ENCODE measurements around the gene DNAAF2. TPM values are rescaled to one million over a fixed set of nuclear protein-coding genes. Genes with fewer than 3 reads are reported as not detected.
"Not testable (repeated sequence)": the region's sequence is repeated elsewhere in the genome, so short reads cannot be mapped to it uniquely, and the experiment has no call there.

The DNAAF2 gene, protein sequence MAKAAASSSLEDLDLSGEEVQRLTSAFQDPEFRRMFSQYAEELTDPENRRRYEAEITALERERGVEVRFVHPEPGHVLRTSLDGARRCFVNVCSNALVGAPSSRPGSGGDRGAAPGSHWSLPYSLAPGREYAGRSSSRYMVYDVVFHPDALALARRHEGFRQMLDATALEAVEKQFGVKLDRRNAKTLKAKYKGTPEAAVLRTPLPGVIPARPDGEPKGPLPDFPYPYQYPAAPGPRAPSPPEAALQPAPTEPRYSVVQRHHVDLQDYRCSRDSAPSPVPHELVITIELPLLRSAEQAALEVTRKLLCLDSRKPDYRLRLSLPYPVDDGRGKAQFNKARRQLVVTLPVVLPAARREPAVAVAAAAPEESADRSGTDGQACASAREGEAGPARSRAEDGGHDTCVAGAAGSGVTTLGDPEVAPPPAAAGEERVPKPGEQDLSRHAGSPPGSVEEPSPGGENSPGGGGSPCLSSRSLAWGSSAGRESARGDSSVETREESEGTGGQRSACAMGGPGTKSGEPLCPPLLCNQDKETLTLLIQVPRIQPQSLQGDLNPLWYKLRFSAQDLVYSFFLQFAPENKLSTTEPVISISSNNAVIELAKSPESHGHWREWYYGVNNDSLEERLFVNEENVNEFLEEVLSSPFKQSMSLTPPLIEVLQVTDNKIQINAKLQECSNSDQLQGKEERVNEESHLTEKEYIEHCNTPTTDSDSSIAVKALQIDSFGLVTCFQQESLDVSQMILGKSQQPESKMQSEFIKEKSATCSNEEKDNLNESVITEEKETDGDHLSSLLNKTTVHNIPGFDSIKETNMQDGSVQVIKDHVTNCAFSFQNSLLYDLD
- 10 to 100 TPM; 17.6 to 18.2 TPM for total RNA-seq
- 21.7 TPM for polyA plus RNA-seq

DNA sequence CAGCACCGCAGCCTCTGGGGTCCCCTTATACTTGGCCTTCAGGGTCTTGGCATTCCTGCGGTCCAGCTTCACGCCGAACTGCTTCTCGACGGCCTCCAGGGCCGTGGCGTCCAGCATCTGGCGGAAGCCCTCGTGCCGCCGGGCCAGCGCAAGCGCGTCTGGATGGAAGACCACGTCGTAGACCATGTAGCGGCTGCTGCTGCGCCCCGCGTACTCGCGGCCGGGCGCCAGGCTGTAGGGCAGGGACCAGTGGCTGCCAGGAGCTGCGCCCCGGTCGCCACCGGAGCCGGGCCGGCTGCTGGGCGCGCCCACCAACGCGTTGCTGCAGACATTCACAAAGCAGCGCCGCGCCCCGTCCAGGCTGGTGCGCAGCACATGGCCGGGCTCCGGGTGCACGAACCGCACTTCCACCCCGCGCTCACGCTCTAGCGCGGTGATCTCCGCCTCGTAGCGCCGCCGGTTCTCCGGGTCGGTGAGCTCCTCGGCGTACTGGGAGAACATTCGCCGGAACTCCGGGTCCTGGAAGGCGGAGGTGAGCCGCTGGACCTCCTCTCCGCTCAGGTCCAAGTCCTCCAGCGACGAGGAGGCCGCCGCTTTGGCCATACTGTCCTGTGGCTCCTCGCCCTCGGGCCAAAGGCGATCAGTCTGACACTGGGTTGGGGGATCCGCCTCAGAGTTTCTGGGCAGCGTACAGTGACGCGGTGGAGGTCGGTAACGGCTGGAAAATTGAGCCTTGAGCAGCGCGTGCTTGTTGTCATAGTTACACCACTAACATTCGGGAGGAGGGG is at the start of gene DNAAF2:
DNAAF2 (minus strand) TSS at position 698 of the 788 bp plus-strand sequence; CDS start at position 603, 95 bp downstream.
- Histone ChIP-seq H3K4me3 (ENCODE audit: low read length) (peak within 1 kb of the TSS; percentile 96), H3K36me3 (ENCODE audit: insufficient read depth, low read length) (no peaks in the 10 kb centered on the region), H3K27me3 (ENCODE audit: insufficient read depth, low read length, poor library complexity, severe bottlenecking) (no peaks in the 10 kb centered on the region), H3K27ac (ENCODE audit: low read depth, low read length) (peak within 1 kb of the TSS; percentile 99), H3K4me1 (ENCODE audit: insufficient read depth, low read length) (peaks cover 32% of the 10 kb centered on the region), H3K9me3 (ENCODE audit: low read length) (no peaks in the 10 kb centered on the region)
- CTCF ChIA-PET, result interaction anchor here (0.8 to 5.3 kb wide), 30 partner anchors 12 to 686 kb away, joined by 3 to 151 read pairs (median 4); partner anchors contain the start of genes KLHDC1, KLHDC2, LRR1 and MGAT2
- Mint-ChIP-seq H3K27ac (peak within 1 kb of the TSS; percentile 91 to 100 (median 100)), H3K4me3 (peak within 1 kb of the TSS; percentile 92 to 100 (median 98)), H3K27me3 (peaks cover 0 to 1% of the 10 kb centered on the region in 2 donors), H3K36me3 (peaks cover 0 to 41% (median 8%) of the 10 kb centered on the region in 3 donors), H3K9me3 (no peaks in the 10 kb centered on the region), H3K4me1 (peaks cover 49 to 79% (median 66%) of the 10 kb centered on the region in 3 donors)
- DNase-seq, result peak; percentile 53 to 87 (median 80)
- POLR2A ChIA-PET, result interaction anchor here (0.5 to 4.9 kb wide), 19 partner anchors 11 to 1052 kb away, joined by 3 to 105 read pairs (median 5); partner anchors contain the start of genes KLHDC1, KLHDC2, LRR1 and MGAT2

DNA sequence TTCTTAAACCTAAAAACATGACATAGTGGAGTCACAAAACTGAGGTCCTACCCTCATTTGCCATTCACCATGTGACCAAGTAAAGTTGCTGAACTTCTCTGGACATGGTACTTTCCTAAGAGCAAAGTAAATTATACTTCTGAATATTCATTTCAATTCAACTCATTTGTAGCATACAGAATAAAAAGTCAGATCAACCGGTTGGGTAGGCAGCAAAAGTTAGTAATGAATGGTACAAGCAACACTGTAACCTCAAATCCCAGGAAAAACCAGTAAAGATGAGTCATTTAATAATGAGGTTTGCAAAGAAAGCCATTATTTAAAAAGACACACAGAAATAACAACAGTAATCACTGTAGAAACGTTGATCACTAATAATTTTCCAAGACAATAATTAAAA is 44.2 kb upstream of the DNAAF2 start:
- H3K27ac ChIP-seq (ENCODE audit: low read depth, low read length), result no peak overlapping the region
- Mint-ChIP-seq H3K27me3 (no peaks in the 10 kb centered on the region), H3K9me3 (peaks cover 0 to 1% (median 0%) of the 10 kb centered on the region in 5 donors), H3K36me3 (peaks cover 3 to 5% (median 4%) of the 10 kb centered on the region in 3 donors), H3K4me1 (no peaks in the 10 kb centered on the region), H3K4me3 (peak overlapping the region in 1 of 7 donors; percentile 22), H3K27ac (peak overlapping the region in 1 of 8 donors; percentile 50)
- no peak overlapping the region for H3K4me3 ChIP-seq (ENCODE audit: low read length)
- POLR2A ChIA-PET, result no interaction called here
- no peaks in the 10 kb centered on the region for H3K27me3 ChIP-seq (ENCODE audit: insufficient read depth, low read length, poor library complexity, severe bottlenecking)
- no peaks in the 10 kb centered on the region for H3K4me1 ChIP-seq (ENCODE audit: insufficient read depth, low read length)
- H3K9me3 ChIP-seq (ENCODE audit: low read length), result no peaks in the 10 kb centered on the region
- DNase-seq, result no peak
- no peaks in the 10 kb centered on the region for H3K36me3 ChIP-seq (ENCODE audit: insufficient read depth, low read length)
- CTCF ChIA-PET, result no interaction called here

DNA sequence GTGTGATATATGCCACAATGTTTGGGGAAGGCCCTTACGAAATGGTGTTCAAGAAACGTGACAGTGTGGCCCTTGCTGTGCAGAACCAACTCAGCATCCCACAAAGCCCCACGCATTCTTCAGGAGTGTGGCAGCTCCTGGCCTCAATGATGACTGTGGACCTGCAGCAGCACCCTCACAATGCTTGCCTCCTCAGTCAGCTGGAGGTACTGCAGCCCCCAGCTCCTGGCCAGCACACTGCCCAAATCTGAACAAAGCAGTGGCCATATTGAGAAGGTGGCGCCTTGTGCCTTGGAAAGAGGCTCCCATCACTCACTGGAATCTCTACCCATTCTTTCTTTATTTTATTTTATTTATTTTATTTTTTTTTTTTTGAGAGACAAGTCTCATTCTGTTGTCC is 42.6 kb upstream of the DNAAF2 start:
- no peak overlapping the region for H3K27ac ChIP-seq (ENCODE audit: low read depth, low read length)
- no peaks in the 10 kb centered on the region for H3K36me3 ChIP-seq (ENCODE audit: insufficient read depth, low read length)
- Mint-ChIP-seq H3K9me3 (peaks cover 0 to 3% (median 0%) of the 10 kb centered on the region in 5 donors), H3K27me3 (no peaks in the 10 kb centered on the region), H3K36me3 (peaks cover 1 to 13% (median 6%) of the 10 kb centered on the region in 3 donors), H3K4me1 (no peaks in the 10 kb centered on the region), H3K4me3 (no peak overlapping the region), H3K27ac (no peak overlapping the region)
- H3K4me3 ChIP-seq (ENCODE audit: low read length), result no peak overlapping the region
- H3K27me3 ChIP-seq (ENCODE audit: insufficient read depth, low read length, poor library complexity, severe bottlenecking), result no peaks in the 10 kb centered on the region
- DNase-seq, result no peak
- ChIA-PET POLR2A (no interaction called here), CTCF (no interaction called here)
- H3K4me1 ChIP-seq (ENCODE audit: insufficient read depth, low read length), result no peaks in the 10 kb centered on the region
- no peaks in the 10 kb centered on the region for H3K9me3 ChIP-seq (ENCODE audit: low read length)

DNA sequence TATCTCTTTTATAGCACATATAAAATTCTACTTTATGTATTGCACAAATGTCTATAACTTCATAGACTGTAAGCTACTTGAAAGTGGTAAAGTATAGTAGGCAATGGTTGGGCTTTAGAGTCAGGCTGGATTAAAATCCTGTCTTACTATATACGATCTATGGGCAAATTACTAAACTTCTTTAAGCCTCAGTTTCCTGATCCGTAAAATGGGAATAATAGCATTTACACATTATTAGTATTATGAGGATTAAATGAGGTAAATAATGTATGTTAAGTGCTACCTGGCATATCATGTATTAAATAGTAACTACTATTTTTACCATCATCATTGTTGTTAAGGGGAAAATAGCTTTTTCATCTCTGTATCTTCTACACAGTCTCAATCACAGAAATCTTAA is 38.5 kb upstream of the DNAAF2 start:
- Histone ChIP-seq H3K36me3 (ENCODE audit: insufficient read depth, low read length) (no peaks in the 10 kb centered on the region), H3K27me3 (ENCODE audit: insufficient read depth, low read length, poor library complexity, severe bottlenecking) (no peaks in the 10 kb centered on the region), H3K27ac (ENCODE audit: low read depth, low read length) (no peak overlapping the region), H3K4me1 (ENCODE audit: insufficient read depth, low read length) (no peaks in the 10 kb centered on the region), H3K4me3 (ENCODE audit: low read length) (no peak overlapping the region), H3K9me3 (ENCODE audit: low read length) (no peaks in the 10 kb centered on the region)
- Mint-ChIP-seq H3K27me3 (no peaks in the 10 kb centered on the region), H3K36me3 (peaks cover 0 to 13% (median 4%) of the 10 kb centered on the region in 3 donors), H3K4me1 (no peaks in the 10 kb centered on the region), H3K27ac (peak overlapping the region in 1 of 8 donors; percentile 26), H3K4me3 (no peak overlapping the region), H3K9me3 (peaks cover 0 to 3% (median 0%) of the 10 kb centered on the region in 5 donors)
- no peak for DNase-seq
- ChIA-PET POLR2A (no interaction called here), CTCF (no interaction called here)

DNA sequence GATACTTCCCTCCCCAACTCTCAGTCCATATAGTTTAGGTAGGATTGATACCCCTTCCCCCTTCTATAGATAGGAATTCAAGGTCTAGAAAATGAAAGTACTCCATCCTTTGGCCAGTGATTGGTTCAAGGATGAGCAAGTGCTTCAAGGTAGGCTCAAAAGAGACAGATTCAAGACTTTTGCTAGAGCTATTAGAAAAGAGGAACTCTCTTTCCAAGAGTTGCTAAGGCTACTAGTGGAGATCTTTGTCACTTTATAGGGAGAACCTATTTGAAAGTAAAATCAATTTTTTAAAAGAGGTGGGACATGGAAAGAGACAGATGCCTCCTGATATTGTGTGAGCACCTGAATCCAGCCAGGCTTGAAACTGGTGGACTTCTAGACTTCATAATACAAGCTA is 35.4 kb upstream of the DNAAF2 start:
- Histone ChIP-seq H3K4me1 (ENCODE audit: insufficient read depth, low read length) (no peaks in the 10 kb centered on the region), H3K27ac (ENCODE audit: low read depth, low read length) (no peak overlapping the region), H3K9me3 (ENCODE audit: low read length) (no peaks in the 10 kb centered on the region), H3K27me3 (ENCODE audit: insufficient read depth, low read length, poor library complexity, severe bottlenecking) (no peaks in the 10 kb centered on the region), H3K36me3 (ENCODE audit: insufficient read depth, low read length) (no peaks in the 10 kb centered on the region), H3K4me3 (ENCODE audit: low read length) (no peak overlapping the region)
- no peak overlapping the region for H3K27ac Mint-ChIP-seq
- no peaks in the 10 kb centered on the region for H3K27me3 Mint-ChIP-seq
- H3K4me3 Mint-ChIP-seq, result no peak overlapping the region
- H3K9me3 Mint-ChIP-seq, result peaks cover 0 to 3% (median 0%) of the 10 kb centered on the region in 5 donors
- no peaks in the 10 kb centered on the region for H3K4me1 Mint-ChIP-seq
- peaks cover 0 to 13% (median 4%) of the 10 kb centered on the region in 3 donors for H3K36me3 Mint-ChIP-seq
- POLR2A ChIA-PET, result interaction anchor here (0.6 kb wide), 1 partner anchor 23 kb away, joined by 3 read pairs; no protein-coding TSS in a partner anchor
- CTCF ChIA-PET, result interaction anchor here (1.2 kb wide), 1 partner anchor 18 kb away, joined by 4 read pairs; the partner anchor contains the start of gene POLE2
- DNase-seq, result no peak

DNA sequence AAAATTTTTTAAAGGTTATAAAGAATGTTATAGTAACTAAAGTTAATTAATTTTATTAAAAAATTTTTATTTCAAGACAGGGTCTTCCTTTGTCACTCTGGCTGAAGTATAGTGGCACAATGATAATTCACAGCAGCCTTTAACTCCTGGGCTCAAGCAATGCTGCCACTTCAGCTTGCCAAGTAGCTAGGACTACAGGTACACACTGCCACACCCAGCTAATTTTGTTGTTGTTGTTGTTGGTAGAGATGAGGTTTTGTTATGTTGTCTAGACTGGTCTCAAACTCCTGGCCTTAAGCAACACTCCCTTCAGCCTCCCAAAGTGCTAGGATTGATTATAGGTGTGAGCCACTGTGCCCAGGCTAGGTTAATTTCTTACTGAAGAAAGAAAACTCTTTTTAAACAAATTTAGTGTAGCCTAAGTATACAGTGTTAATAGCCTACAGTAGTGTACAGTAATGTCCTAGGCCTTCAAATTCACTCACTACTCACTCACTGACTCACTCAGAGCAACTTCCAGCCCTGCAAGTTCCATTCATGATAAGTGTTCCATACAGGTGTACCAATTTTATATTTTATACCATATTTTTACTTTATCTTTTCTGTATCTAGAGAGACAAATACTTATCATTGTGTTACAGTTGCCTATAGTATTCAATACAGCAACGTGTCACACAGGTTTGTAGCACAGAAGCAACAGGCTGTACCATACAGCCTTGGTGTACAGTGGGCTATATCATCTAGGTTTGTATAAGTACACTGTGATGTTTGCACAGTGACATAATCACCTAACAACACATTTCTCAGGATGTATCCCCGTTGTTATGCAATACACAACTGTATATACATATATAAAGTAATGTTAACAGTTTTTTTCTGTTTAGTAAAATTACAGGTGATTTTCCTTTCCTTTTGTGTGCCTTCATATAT is 24.7 kb upstream of the DNAAF2 start:
- Histone ChIP-seq H3K4me1 (ENCODE audit: insufficient read depth, low read length) (no peaks in the 10 kb centered on the region), H3K9me3 (ENCODE audit: low read length) (no peaks in the 10 kb centered on the region), H3K27ac (ENCODE audit: low read depth, low read length) (no peak overlapping the region), H3K36me3 (ENCODE audit: insufficient read depth, low read length) (no peaks in the 10 kb centered on the region), H3K27me3 (ENCODE audit: insufficient read depth, low read length, poor library complexity, severe bottlenecking) (no peaks in the 10 kb centered on the region), H3K4me3 (ENCODE audit: low read length) (no peak overlapping the region)
- Mint-ChIP-seq H3K36me3 (no peaks in the 10 kb centered on the region), H3K27me3 (no peaks in the 10 kb centered on the region), H3K4me3 (no peak overlapping the region), H3K4me1 (peaks cover 0 to 3% (median 3%) of the 10 kb centered on the region in 3 donors), H3K9me3 (no peaks in the 10 kb centered on the region), H3K27ac (peak overlapping the region in 1 of 8 donors; percentile 54)
- ChIA-PET CTCF (interaction anchor here (0.8 to 1.5 kb wide), 2 partner anchors 9 to 109 kb away, joined by 3 read pairs; no protein-coding TSS in a partner anchor), POLR2A (no interaction called here)
- no peak for DNase-seq

DNA sequence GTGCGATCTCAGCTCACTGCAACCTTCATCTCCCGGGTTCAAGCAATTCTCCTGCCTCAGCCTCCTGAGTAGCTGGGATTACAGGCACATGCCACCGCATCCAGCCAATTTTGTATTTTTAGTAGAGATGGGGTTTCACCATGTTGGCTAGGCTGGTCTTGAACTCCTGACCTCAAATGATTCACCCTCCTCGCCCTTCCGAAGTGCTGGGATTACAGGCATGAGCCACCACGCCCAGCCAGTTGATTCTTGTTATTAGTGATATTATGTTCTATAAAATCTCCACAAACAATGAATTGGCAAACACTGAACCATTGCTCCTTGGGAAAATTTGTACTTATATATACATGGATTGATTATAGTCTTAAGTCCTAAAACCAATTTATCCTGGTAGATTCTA is 22.5 kb upstream of the DNAAF2 start:
- H3K4me1 Mint-ChIP-seq, H3K9me3 Mint-ChIP-seq, CTCF ChIA-PET: not testable (repeated sequence)

More for the DNA sequence above, 22.5 kb upstream of the DNAAF2 start:
- POLR2A ChIA-PET; H3K4me1 ChIP-seq (ENCODE audit: insufficient read depth, low read length); H3K27ac Mint-ChIP-seq; H3K9me3 ChIP-seq (ENCODE audit: low read length); H3K36me3 ChIP-seq (ENCODE audit: insufficient read depth, low read length); H3K4me3 Mint-ChIP-seq; H3K27me3 Mint-ChIP-seq; H3K27ac ChIP-seq (ENCODE audit: low read depth, low read length); H3K36me3 Mint-ChIP-seq; DNase-seq; H3K27me3 ChIP-seq (ENCODE audit: insufficient read depth, low read length, poor library complexity, severe bottlenecking); H3K4me3 ChIP-seq (ENCODE audit: low read length): not testable (repeated sequence)
